LNCaP clone FGC (cell line): ENCODE results near the gene DUT.

Experiments
- DNase-seq: peaks from one replicate; pipeline ENCODE4 v3.0.0-alpha.2; 2011; ENCODE audit warnings: low read depth
- H3K4me3 ChIP-seq: 2 replicates; pipeline ENCODE4 v1.5.1; 2011; ENCODE audit warnings: mild to moderate bottlenecking, low read depth, low read length, control low read depth
- CTCF ChIP-seq: IDR thresholded peaks from 2 replicates; pipeline ENCODE4 v1.5.1; 2012; ENCODE audit warnings: mild to moderate bottlenecking; ENCODE audit not compliant: control insufficient read depth, insufficient read depth; ENCODE audit errors: extremely low read depth

The DUT gene

GRCh38 chr15:48374472-48374871 is 43.2 kb downstream of the DUT start:
- no peak overlapping the region for H3K4me3 ChIP-seq
- no peak for TF ChIP-seq CTCF
- no peak for DNase-seq

- no peak for DNase-seq
- no peak for TF ChIP-seq CTCF
- no peak overlapping the region for H3K4me3 ChIP-seq
Measured at GRCh38 chr15:48375767-48376166, 44.5 kb downstream of the DUT start.

- no peak for DNase-seq
- H3K4me3 ChIP-seq = no peak overlapping the region
- no peak for TF ChIP-seq CTCF
Measured at GRCh38 chr15:48380198-48380597, 49.0 kb downstream of the DUT start.

- TF ChIP-seq CTCF = no peak
- H3K4me3 ChIP-seq = no peak overlapping the region
- no peak for DNase-seq
Measured at GRCh38 chr15:48381861-48382260, 50.6 kb downstream of the DUT start.

- no peak overlapping the region for H3K4me3 ChIP-seq
- TF ChIP-seq CTCF = no peak
- DNase-seq = no peak
Measured at GRCh38 chr15:48383031-48383430, 51.8 kb downstream of the DUT start.

GRCh38 chr15:48384616-48385015 is 53.4 kb downstream of the DUT start:
- TF ChIP-seq CTCF = no peak
- no peak for DNase-seq
- H3K4me3 ChIP-seq = no peak overlapping the region

- DNase-seq = no peak
- no peak for TF ChIP-seq CTCF
- H3K4me3 ChIP-seq = no peak overlapping the region
Measured at GRCh38 chr15:48385031-48385830, 54.0 kb downstream of the DUT start.
